Fibroblast of the aortic adventitia (primary cell): ENCODE data around the gene OPA1. TPM values are rescaled to one million over a fixed set of nuclear protein-coding genes. Genes with fewer than 3 reads are reported as not detected.

Source experiments
- DNase-seq: peaks from one replicate; pipeline ENCODE4 v3.0.0-alpha.2; 2010; ENCODE audit warnings: low read depth
- H3K4me3 ChIP-seq: 2 replicates; pipeline ENCODE4 v1.5.1; 2011; ENCODE audit warnings: low read depth, mild to moderate bottlenecking, control low read depth, low read length, moderate library complexity
- CTCF ChIP-seq: IDR thresholded peaks from 2 replicates; pipeline ENCODE4 v1.5.1; 2011; ENCODE audit warnings: mild to moderate bottlenecking, low read length, control low read depth, inconsistent platforms; ENCODE audit not compliant: insufficient read depth
- total RNA-seq: library from RNA; depleted of rRNA; stranded (reverse); fragments of >200 nt; gene quantifications from 2 replicates; pipeline ENCODE4 v1.2.3, GENCODE V29; 2012; ENCODE audit warnings: low replicate concordance

The OPA1 gene
- total RNA-seq, 1 donor, result 53.0 TPM

GRCh38 chr3:193674714-193675113 lies 81.7 kb downstream of the OPA1 start:
- DNase-seq, result no peak
- no peak for TF ChIP-seq CTCF
- H3K4me3 ChIP-seq, result no peak overlapping the region

- no peak overlapping the region for H3K4me3 ChIP-seq
- TF ChIP-seq CTCF, result no peak
- no peak for DNase-seq
These were observed 84.7 kb downstream of the OPA1 start for GRCh38 chr3:193677734-193678133.

DNA sequence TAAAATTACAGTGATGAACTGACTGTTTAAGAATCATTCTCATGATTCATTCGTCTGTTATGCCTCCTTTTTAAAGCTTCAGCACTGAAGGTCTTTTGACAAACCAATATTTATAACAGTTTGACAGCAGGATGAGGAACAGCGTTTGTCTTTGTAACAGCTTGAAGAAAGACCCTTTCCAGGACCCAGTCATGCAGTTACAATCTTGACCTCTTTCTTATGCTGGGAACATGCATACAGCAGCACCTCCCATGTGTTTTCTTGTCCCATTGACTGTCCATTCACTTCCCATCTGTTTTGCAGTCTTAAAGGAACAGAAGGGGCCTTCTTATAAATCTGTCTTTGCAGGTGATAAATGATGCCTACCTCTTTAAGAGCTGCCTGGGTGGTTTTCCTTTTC lies 87.2 kb downstream of the OPA1 start:
- no peak overlapping the region for H3K4me3 ChIP-seq
- no peak for DNase-seq
- TF ChIP-seq CTCF, result no peak

GRCh38 chr3:193681631-193682030 lies 88.6 kb downstream of the OPA1 start:
- DNase-seq, result no peak
- H3K4me3 ChIP-seq, result no peak overlapping the region
- TF ChIP-seq CTCF, result no peak

- no peak for DNase-seq
- no peak for TF ChIP-seq CTCF
- H3K4me3 ChIP-seq, result no peak overlapping the region
These were observed 93.9 kb downstream of the OPA1 start for GRCh38 chr3:193686665-193687483.

GRCh38 chr3:193688834-193689714 lies 96.1 kb downstream of the OPA1 start:
- DNase-seq, result no peak
- no peak overlapping the region for H3K4me3 ChIP-seq
- no peak for TF ChIP-seq CTCF
